ENCODE results near the gene GGCT.

GRCh38 chr7:30545791-30546555 is 41.3 kb upstream of the GGCT start:
- TF ChIP-seq POLR2AphosphoS5 (IDR thresholded peaks at IDR 0.05) (no peak), CTCF (IDR thresholded peaks at IDR 0.05) (no peak)
